Right lobe of liver (tissue), 4 donors: ENCODE data around the gene SELP.

Source experiments
- CTCF ChIP-seq, 4 donors: fragments of 200-600 bp in 3 of 4; fragments of 450-650 bp in 1 of 4; IDR thresholded peaks; one replicate each; pipeline versions ENCODE4 v1.5.1 to v1.8.0; 2016 to 2022; ENCODE audit warnings: antibody characterized with exemption in 4 of 4, mild to moderate bottlenecking in 2 of 4
- POLR2A ChIP-seq: fragments of 450-650 bp; IDR thresholded peaks from one replicate; pipeline ENCODE4 v1.6.1; 2017; ENCODE audit warnings: antibody characterized with exemption, mild to moderate bottlenecking
- donor health status: DM: no; HTN: no; CAD: no.
- donor health status: DM: no; HTN: no; CAD: no.
- donor health status: DM: no; HTN: yes; CAD: no.

- no peak for TF ChIP-seq POLR2A
- no peak for TF ChIP-seq CTCF (IDR thresholded peaks at IDR 0.05)
Measured at GRCh38 chr1:169608226-169608625, 21.7 kb downstream of the SELP start.
